Spleen (tissue), 11 donors: ENCODE measurements around the gene LYVE1. TPM values are rescaled to one million over a fixed set of nuclear protein-coding genes. Genes with fewer than 3 reads are reported as not detected.

ENCODE experiments used
- DNase-seq: peaks from one replicate; pipeline ENCODE4 v3.0.0-alpha.2; 2020
- H3K27ac ChIP-seq, 8 donors: fragments of 200-600 bp; sonication (generic) in 7 of 8; 1 replicate in 4 of 8; 2 replicates in 4 of 8; pipeline versions ENCODE4 v1.5.0 to v1.8.0; 2016 to 2021; ENCODE audit warnings: inconsistent platforms in 4 of 8, mild to moderate bottlenecking in 4 of 8, moderate library complexity in 1 of 8
- H3K27me3 ChIP-seq, 7 donors: fragments of 200-600 bp; sonication (generic) in 6 of 7; replicated peaks in 1 of 7; 1 replicate in 4 of 7; 2 replicates in 3 of 7; pipeline versions ENCODE4 v1.5.0 to v1.8.0; 2016 to 2021; ENCODE audit warnings: inconsistent platforms in 3 of 7, mild to moderate bottlenecking in 1 of 7
- H3K36me3 ChIP-seq, 6 donors: fragments of 200-600 bp; sonication (generic) in 5 of 6; 1 replicate in 4 of 6; 2 replicates in 2 of 6; pipeline versions ENCODE4 v1.5.0 to v1.8.0; 2016 to 2021; ENCODE audit warnings: inconsistent platforms in 2 of 6
- H3K4me1 ChIP-seq, 6 donors: fragments of 200-600 bp; sonication (generic) in 5 of 6; 1 replicate in 3 of 6; 2 replicates in 3 of 6; pipeline versions ENCODE4 v1.5.0 to v1.8.0; 2016 to 2021; ENCODE audit warnings: inconsistent platforms in 3 of 6
- H3K4me3 ChIP-seq, 8 donors: fragments of 200-600 bp; sonication (generic) in 7 of 8; 1 replicate in 4 of 8; 2 replicates in 4 of 8; pipeline versions ENCODE4 v1.5.0 to v1.8.0; 2016 to 2021; ENCODE audit warnings: inconsistent platforms in 4 of 8, mild to moderate bottlenecking in 4 of 8, moderate library complexity in 2 of 8
- H3K9me3 ChIP-seq, 8 donors: fragments of 200-600 bp; sonication (generic) in 7 of 8; 1 replicate in 4 of 8; 2 replicates in 4 of 8; pipeline versions ENCODE4 v1.5.0 to v1.8.0; 2016 to 2021; ENCODE audit warnings: inconsistent platforms in 4 of 8
- CTCF ChIP-seq, 11 experiments: fragments of 200-600 bp in 7 of 11; fragments of 450-650 bp in 4 of 11; sonication (generic) in 4 of 11; IDR thresholded peaks in 8 of 11; conservative IDR thresholded peaks in 3 of 11; 1 replicate in 7 of 11; 2 replicates in 4 of 11; pipeline versions ENCODE4 v1.4.0 to v1.8.0; 2016 to 2021; ENCODE audit warnings: antibody characterized with exemption in 11 of 11, inconsistent platforms in 4 of 11, mild to moderate bottlenecking in 1 of 11
- POLR2A ChIP-seq, 3 donors: fragments of 450-650 bp; IDR thresholded peaks; one replicate each; pipeline ENCODE4 v1.5.1; 2017; ENCODE audit warnings: antibody characterized with exemption in 3 of 3, mild to moderate bottlenecking in 1 of 3
- POLR2AphosphoS5 ChIP-seq, 3 donors: sonication (generic); formaldehyde crosslinking; IDR thresholded peaks; one replicate each; pipeline ENCODE4 v1.5.1; 2017; ENCODE audit warnings: antibody characterized with exemption in 3 of 3
- WGBS, 5 donors: extraction: QIAGEN DNeasy Blood & Tissue Kit in 3 of 5; methylation state at CpG; one replicate each; pipeline versions ENCODE4 v1.1.5 to v1.1.7; 2013 to 2018; 5-methylcytosine and 5-hydroxymethylcytosine counted together
- intact Hi-C: fragments of 100-400 bp; cut with DNase I; formaldehyde crosslinking; loops from one replicate; pipeline ENCODE4 v1.15.0; 2023; ENCODE audit warnings: low total_unique reads
- polyA plus RNA-seq, 3 donors: library from polyadenylated mRNA; stranded (reverse); fragments of 200-250 nt; gene quantifications; one replicate each; pipeline ENCODE4 v1.2.1, GENCODE V29; 2013
- total RNA-seq, 7 donors: library from RNA; depleted of rRNA in 3 of 7; stranded (reverse); fragments of >200 nt in 3 of 7; fragmentation: NEBNext Ultra II Directional in 4 of 7; extraction: Animal tissue kit (Norgen Biotek cat#: 25700) in 4 of 7; gene quantifications; one replicate each; pipeline versions ENCODE4 v1.1.0 to v1.2.1, GENCODE V29; 2016 to 2021
- donor health status: healthy with polysubstance abuse.
- donor health status: DM: no; HTN: no; CAD: no; lungs with moderate emphysema.
- donor health status: DM: no; HTN: no; CAD: no.
- donor health status: Bipolar disorder and iron deficiency.
- donor health status: healthy.
- donor health status: DM: no; HTN: no; CAD: no.
- donor health status: DM: yes; HTN: yes; CAD: no.

Gene LYVE1
- total and polyA plus RNA-seq, 10 donors: 20.2 to 338 (median 134) TPM

GRCh38 chr11:10528121-10528520 is 40.3 kb downstream of the LYVE1 start:
- intact Hi-C loops: no loop called here
- H3K27me3 ChIP-seq: no peaks in the 10 kb centered on the region
- no peak for TF ChIP-seq CTCF (IDR thresholded peaks at IDR 0.05 in 8 of 11, conservative IDR thresholded peaks at IDR 0.05 in 3 of 11)
- TF ChIP-seq POLR2AphosphoS5 (IDR thresholded peaks at IDR 0.05): no peak
- TF ChIP-seq POLR2A (IDR thresholded peaks at IDR 0.05): no peak
- no peak overlapping the region for H3K4me3 ChIP-seq
- H3K36me3 ChIP-seq: peaks cover 8 to 100% (median 77%) of the 10 kb centered on the region in 6 donors
- H3K4me1 ChIP-seq: no peaks in the 10 kb centered on the region
- no peak for DNase-seq
- H3K9me3 ChIP-seq: no peaks in the 10 kb centered on the region
- no peak overlapping the region for H3K27ac ChIP-seq

- intact Hi-C loops: no loop called here
- H3K4me1 ChIP-seq: no peaks in the 10 kb centered on the region
- no peak overlapping the region for H3K4me3 ChIP-seq
- H3K36me3 ChIP-seq: peaks cover 8 to 100% (median 79%) of the 10 kb centered on the region in 6 donors
- H3K27ac ChIP-seq: no peak overlapping the region
- no peak for DNase-seq
- H3K27me3 ChIP-seq: no peaks in the 10 kb centered on the region
- WGBS, 5 donors: 80 to 90% (median 84%) methylated on average over 6 of the region's 6 CpGs
- no peaks in the 10 kb centered on the region for H3K9me3 ChIP-seq
- no peak for TF ChIP-seq POLR2A (IDR thresholded peaks at IDR 0.05)
- TF ChIP-seq POLR2AphosphoS5 (IDR thresholded peaks at IDR 0.05): no peak
- TF ChIP-seq CTCF (IDR thresholded peaks at IDR 0.05 in 8 of 11, conservative IDR thresholded peaks at IDR 0.05 in 3 of 11): no peak
Observed at GRCh38 chr11:10526974-10527918, 41.2 kb downstream of the LYVE1 start.

- no peaks in the 10 kb centered on the region for H3K9me3 ChIP-seq
- H3K27me3 ChIP-seq: no peaks in the 10 kb centered on the region
- H3K27ac ChIP-seq: no peak overlapping the region
- TF ChIP-seq POLR2A (IDR thresholded peaks at IDR 0.05) (no peak), POLR2AphosphoS5 (IDR thresholded peaks at IDR 0.05) (no peak), CTCF (IDR thresholded peaks at IDR 0.05 in 8 of 11, conservative IDR thresholded peaks at IDR 0.05 in 3 of 11) (no peak)
- intact Hi-C loops: no loop called here
- no peaks in the 10 kb centered on the region for H3K4me1 ChIP-seq
- no peak for DNase-seq
- H3K36me3 ChIP-seq: peaks cover 8 to 100% (median 82%) of the 10 kb centered on the region in 6 donors
- H3K4me3 ChIP-seq: no peak overlapping the region
- WGBS, 5 donors: 45 to 66% (median 62%) methylated on average over 1 of the region's 1 CpG
Observed at GRCh38 chr11:10524471-10524870, 44.0 kb downstream of the LYVE1 start.

- WGBS, 5 donors: 68 to 80% (median 73%) methylated on average over 2 of the region's 2 CpGs
- DNase-seq: no peak
- Histone ChIP-seq H3K9me3 (no peaks in the 10 kb centered on the region), H3K4me1 (no peaks in the 10 kb centered on the region), H3K27ac (no peak overlapping the region), H3K36me3 (peaks cover 5 to 97% (median 76%) of the 10 kb centered on the region in 6 donors), H3K4me3 (no peak overlapping the region), H3K27me3 (no peaks in the 10 kb centered on the region)
- intact Hi-C loops: no loop called here
- TF ChIP-seq POLR2A (IDR thresholded peaks at IDR 0.05) (no peak), POLR2AphosphoS5 (IDR thresholded peaks at IDR 0.05) (no peak), CTCF (IDR thresholded peaks at IDR 0.05 in 8 of 11, conservative IDR thresholded peaks at IDR 0.05 in 3 of 11) (no peak)
Observed at GRCh38 chr11:10522921-10523320, 45.5 kb downstream of the LYVE1 start.
